Stimulated activated naive CD8-positive, alpha-beta T cell treated with anti-CD3 and anti-CD28 coated beads, Interleukin-15, Interleukin-2, amounts not matched to agents 100 U/mL and 50 U/mL, for 24 hours (primary cell): ENCODE results near the gene AAMP.
"Not testable (repeated sequence)": the region's sequence is repeated elsewhere in the genome, so short reads cannot be mapped to it uniquely, and the experiment has no call there.

Experiments used
- ATAC-seq: fragments of 150-1000 bp; cut with Tn5 transposase; one replicate; pipeline ENCODE4 v1.10.0; 2021
- DNase-seq: peaks from one replicate; pipeline ENCODE4 v3.0.0; 2021

AAMP gene

GRCh38 chr2:218269900-218270720 lies at the start of gene AAMP, which contains the start of gene PNKD:
TSS of gene AAMP (minus strand) at chr2:218270137. CDS start at chr2:218270086, 51 bp downstream.
TSS of gene PNKD (plus strand) at chr2:218270519. CDS start at chr2:218270536, 17 bp downstream.
- ATAC-seq (peak; percentile 95), DNase-seq (peak; percentile 100)

DNA sequence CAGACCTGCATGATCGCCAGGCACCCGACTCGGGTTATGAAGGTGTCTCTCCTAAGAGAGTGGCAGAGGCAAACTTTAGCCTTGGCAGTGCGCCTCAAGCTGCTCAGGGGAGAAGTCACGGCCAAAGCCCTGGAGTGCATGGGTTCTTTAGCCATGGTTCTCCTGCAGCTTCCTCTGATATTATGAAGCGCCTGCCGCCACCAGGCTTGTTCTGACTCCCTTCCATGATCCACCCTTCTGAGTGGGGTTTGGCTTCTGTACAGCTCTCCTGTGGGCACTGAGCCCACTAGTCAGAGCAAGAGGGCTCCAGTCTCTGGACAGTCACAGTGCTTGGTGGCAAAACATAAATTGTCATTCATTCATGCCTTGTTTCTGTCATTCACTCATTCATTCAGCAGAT lies 48.3 kb upstream of the AAMP start:
- DNase-seq (no peak), ATAC-seq (no peak)

DNA sequence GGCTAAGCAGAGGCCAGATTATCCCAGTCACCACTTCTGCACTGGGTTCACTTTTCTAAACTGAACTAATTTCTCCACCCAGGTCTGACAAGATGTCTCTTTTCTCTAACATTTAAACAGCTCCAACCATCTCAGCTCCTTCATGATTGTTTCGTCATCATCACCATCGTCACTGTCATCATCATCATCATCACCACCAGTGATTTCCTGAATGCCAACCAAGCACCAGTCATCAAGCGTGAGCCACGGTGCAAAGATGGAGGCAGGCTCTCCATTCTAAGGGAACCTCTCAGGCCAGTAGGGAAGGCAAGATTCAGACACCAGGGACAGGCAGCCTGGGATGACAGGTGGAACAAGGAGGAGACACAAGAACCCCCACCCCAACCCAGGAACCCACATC lies 47.9 kb upstream of the AAMP start:
- no peak for ATAC-seq
- no peak for DNase-seq

DNA sequence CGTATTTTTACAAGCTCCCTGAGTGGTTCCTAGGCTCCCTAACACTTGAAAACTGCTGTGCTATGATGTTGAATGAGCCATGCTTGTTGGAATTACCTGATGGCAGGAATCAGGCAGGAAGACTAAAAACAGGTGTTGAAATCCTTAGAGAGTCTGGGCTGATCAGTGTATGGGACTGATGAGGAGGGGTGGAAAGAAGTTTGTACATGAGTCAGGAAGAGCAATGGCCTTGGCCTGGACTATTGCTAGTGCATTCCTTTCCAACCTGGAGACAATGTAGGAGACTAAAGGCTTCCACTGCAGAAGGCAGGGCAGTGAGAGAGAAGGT lies 47.3 kb upstream of the AAMP start:
- DNase-seq (no peak), ATAC-seq (no peak)

DNA sequence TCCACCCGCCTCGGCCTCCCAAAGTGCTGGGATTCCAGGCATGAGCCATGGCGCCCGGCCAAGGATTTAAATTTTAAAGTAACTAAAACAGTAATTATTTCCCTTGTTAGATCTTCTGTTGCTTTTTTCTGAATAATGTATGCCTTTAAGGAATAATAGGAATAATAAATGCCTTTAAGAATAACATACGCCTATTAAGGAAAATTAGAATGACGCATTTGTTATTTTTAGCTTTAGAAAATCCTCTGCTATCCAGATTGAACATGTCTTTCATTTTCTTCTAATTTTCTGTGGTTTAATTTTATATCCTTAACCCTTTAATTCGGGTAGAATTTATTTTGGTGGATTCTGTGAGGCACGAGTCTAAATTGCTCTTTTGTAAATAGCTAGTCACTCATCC lies 45.5 kb upstream of the AAMP start:
- no peak for DNase-seq
- ATAC-seq: no peak

DNA sequence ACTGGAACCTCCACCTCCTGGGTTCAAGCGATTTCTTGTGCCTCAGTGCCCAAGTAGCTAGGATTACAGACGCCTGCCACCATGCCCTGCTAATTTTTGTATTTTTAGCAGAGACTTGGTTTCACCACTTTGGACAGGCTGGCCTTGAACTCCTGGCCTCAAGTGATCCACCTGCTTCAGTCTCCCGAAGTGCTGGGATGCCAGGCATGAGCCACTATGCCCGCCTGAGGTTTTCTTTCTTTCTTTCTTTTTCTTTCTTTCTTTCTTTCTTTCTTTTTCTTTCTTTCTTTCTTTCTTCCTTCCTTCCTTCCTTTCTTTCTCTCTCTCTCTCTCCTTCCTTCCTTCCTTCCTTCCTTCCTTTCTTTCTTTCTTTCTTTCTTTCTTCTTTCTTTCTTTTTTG lies 44.8 kb upstream of the AAMP start:
- ATAC-seq, DNase-seq: not testable (repeated sequence)

GRCh38 chr2:218313356-218313755 lies 43.4 kb upstream of the AAMP start:
- DNase-seq (no peak), ATAC-seq (no peak)

GRCh38 chr2:218312267-218312756 lies 42.4 kb upstream of the AAMP start:
- no peak for DNase-seq
- no peak for ATAC-seq

DNA sequence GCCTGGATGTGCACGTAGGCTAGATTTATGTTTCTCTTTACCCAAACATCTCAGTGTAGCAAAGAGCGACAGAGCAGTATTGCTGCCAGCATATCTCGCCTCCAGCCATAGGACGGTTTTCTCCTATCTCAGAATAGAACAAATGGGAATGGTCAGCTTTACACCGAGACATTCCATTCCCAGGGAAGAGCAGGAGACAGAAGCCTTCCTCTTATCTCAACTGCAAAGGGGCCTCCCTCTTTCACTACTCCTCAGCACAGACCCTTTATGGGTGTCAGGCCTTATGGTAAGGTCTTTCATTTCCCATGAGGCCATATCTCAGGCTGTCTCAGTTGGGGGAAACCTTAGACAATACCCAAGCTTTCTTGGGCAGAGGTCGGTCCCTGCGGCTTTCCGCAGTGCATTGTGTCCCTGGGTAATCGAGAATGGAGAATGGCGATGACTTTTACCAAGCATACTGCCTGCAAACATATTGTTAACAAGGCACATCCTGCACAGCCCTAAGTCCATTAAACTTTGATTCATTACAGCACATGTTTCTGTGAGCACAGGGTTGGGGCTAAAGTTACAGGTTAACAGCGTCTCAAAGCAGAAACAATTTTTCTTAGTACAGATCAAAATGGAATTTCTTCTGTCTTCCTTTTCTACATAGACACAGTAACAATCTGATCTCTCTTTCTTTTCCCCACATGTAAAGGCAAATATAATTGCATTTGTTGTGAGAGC lies 41.8 kb upstream of the AAMP start:
- DNase-seq, ATAC-seq: not testable (repeated sequence)

GRCh38 chr2:218310853-218311540 lies 41.1 kb upstream of the AAMP start:
- DNase-seq: no peak
- no peak for ATAC-seq

DNA sequence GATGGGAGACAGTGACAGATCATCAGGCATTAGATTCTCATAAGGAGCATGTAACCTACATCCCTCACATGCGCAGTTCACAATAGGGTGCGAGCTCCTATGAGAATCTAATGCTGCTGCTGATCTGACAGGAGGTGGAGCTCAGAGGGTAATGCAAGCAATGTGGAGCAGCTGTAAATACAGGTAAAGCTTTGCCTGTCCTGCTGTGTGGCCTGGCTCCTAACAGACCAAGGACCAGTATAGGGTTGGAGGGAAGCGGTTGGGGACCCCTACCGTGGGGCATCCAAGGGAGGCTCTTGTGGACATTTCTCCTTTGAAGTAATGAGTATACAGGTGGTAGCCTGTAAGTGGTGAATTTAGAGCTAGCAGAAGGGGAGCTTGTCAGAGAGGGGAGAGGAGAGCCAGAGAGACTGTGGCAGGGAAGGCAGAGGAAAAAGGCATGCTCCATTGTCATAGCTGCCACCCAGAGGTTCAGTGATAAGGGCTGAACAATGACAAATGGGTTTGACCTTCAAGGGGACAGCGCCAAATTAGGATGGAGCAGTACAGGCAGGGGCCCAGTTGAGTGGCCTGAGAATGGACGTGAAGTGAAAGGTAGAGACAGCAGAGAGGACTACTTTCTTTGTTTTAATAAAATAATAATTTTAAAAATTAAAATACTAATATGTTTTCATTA lies 37.6 kb upstream of the AAMP start:
- no peak for ATAC-seq

DNA sequence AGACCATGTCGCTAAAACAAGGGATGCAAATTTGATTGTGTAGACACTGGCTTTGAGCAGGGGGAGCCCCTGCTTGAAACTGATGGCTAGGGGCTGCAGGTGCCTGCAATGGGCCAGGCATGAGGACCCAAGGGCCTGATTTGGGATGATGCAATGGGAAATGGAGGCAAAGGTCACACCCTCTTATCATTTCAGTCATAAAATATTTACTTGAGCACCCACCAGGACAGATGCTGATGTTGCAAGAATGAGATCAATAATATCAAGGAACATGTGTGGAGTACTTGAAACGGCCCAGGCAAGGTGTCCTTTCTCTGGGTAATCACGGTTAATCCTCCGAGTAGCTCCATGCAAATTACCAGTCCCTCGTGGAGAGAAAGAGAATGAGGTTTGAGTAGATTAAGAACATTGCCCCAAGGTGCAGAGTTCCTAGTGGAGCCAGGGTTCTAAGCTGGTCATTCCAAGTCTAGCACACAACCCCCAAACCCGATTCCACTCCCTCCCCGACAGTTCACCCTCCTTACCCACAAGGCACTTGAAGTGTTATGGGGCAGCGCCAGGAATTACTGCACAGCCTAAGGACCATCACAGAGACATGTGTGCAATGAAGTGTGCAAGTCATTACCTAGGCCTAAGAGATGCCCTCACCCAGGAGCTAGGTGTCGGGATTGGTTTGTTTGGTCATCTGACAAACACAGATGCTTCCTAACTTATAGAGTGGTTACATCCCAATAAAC lies 36.4 kb upstream of the AAMP start:
- no peak for ATAC-seq
- DNase-seq: no peak

More for the DNA sequence above, 37.6 kb upstream of the AAMP start:
- DNase-seq: no peak

GRCh38 chr2:218305383-218305782 lies 35.4 kb upstream of the AAMP start:
- DNase-seq (no peak), ATAC-seq (no peak)

DNA sequence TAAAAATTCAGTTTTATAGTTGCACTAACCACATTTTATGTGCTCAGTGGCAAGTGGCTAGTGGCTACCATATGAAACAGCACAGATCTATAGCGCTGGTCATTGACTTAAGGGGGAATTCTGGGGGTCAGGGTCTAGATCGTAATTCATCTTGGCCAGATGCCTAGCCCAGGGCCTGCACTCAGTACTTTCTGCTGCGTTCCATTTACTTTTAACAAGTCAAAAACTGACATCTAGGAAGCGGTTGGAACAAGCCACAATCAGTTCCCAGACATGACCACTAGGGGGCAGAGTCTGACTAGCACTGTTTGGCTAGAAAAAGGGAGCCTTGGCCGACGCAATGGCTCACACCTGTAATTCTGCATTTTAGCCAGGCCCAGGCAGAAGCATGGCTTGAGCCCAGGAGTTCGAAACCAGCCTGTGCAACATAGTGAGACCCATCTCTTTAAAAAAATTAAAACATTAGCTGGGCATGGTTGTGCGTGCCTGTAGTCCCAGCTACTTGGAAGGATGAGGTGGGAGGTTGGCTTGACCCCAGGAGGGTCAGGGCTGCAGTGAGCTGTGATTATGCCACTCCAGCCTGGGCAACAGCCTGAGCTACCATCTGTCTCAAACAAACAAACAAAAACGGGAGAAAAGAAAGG lies 31.4 kb upstream of the AAMP start:
- peak; percentile 89 for DNase-seq
- ATAC-seq: peak; percentile 89

GRCh38 chr2:218300141-218300540 lies 30.2 kb upstream of the AAMP start:
- DNase-seq (no peak), ATAC-seq (no peak)

DNA sequence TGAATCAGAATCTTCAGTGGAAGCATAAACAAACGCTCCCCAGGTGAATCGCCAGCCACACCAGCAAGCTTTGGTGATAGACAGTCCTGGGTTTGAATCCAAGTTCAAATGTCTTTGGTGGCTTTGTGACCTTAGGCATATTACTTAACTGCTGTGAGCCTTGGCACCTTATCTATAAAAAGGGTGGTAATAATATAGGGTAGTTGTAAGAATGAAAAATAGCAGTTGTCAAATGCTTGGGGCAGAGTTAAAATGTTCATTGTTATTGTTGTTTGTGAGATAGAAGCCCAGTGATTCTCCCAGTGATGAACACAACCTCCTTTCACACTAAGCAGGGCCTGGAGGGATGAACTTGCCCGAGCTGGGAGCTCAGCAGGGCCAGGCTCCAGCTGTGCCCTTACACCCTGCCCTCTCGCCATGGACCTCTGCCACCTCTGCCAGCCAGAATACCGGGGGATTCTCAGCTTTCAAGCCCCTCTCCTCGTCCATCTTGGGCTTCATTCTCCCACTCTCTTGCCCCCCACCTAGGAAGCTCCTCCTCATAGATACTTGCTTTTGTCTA lies 28.5 kb upstream of the AAMP start:
- DNase-seq: no peak

GRCh38 chr2:218296847-218297246 lies 26.9 kb upstream of the AAMP start:
- ATAC-seq (no peak), DNase-seq (no peak)

More for the DNA sequence above, 28.5 kb upstream of the AAMP start:
- ATAC-seq: no peak

GRCh38 chr2:218296200-218296599 lies 26.3 kb upstream of the AAMP start:
- ATAC-seq (no peak), DNase-seq (no peak)

DNA sequence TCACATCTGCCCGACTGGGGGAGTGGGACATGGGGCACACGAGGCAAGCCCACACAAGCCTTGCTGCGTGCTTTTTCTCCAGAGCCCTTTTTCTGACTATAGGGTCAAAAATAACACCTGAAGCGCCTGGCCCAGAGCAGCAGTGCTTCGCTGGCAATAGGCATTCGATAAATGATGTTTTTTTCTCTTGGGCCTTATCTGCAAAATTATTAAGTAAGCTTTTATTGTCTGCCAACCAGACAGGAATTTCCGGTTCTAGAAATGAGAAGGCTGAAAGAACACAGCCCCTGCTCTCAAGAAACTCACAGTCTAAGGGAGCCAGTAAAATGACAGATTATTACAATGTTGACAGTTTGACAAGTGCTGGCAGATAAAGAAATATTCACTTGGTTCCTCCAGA lies 25.1 kb upstream of the AAMP start:
- DNase-seq: no peak
- no peak for ATAC-seq

GRCh38 chr2:218294430-218295022 lies 24.6 kb upstream of the AAMP start:
- DNase-seq (no peak), ATAC-seq (no peak)
